Esophagus squamous epithelium (tissue), 4 donors: Measurements from ENCODE around the gene AHR.

Experiments used
- CTCF ChIP-seq, 6 experiments: fragments of 450-650 bp in 4 of 6; fragments of 200-600 bp in 2 of 6; sonication (generic) in 2 of 6; IDR thresholded peaks; one replicate each; pipeline ENCODE4 v1.5.1; 2016 to 2019; ENCODE audit warnings: antibody characterized with exemption in 6 of 6, mild to moderate bottlenecking in 4 of 6, moderate library complexity in 4 of 6
- POLR2A ChIP-seq, 4 donors: fragments of 450-650 bp; IDR thresholded peaks; one replicate each; pipeline ENCODE4 v1.6.1; 2017; ENCODE audit warnings: antibody characterized with exemption in 4 of 4, mild to moderate bottlenecking in 4 of 4, moderate library complexity in 3 of 4

GRCh38 chr7:17380736-17381662 lies 82.5 kb downstream of the AHR start:
- no peak for TF ChIP-seq POLR2A (IDR thresholded peaks at IDR 0.05)
- no peak for TF ChIP-seq CTCF (IDR thresholded peaks at IDR 0.05)
